Hypothalamus (tissue), 51 donors: ENCODE data around the gene SMYD5.
"Not testable (repeated sequence)": the region's sequence is repeated elsewhere in the genome, so short reads cannot be mapped to it uniquely, and the experiment has no call there.

Experiments
- DNase-seq, 51 donors: peaks; one replicate each; lab custom pipeline; 2025; lab: John Stamatoyannopoulos, UW

Gene SMYD5

DNA sequence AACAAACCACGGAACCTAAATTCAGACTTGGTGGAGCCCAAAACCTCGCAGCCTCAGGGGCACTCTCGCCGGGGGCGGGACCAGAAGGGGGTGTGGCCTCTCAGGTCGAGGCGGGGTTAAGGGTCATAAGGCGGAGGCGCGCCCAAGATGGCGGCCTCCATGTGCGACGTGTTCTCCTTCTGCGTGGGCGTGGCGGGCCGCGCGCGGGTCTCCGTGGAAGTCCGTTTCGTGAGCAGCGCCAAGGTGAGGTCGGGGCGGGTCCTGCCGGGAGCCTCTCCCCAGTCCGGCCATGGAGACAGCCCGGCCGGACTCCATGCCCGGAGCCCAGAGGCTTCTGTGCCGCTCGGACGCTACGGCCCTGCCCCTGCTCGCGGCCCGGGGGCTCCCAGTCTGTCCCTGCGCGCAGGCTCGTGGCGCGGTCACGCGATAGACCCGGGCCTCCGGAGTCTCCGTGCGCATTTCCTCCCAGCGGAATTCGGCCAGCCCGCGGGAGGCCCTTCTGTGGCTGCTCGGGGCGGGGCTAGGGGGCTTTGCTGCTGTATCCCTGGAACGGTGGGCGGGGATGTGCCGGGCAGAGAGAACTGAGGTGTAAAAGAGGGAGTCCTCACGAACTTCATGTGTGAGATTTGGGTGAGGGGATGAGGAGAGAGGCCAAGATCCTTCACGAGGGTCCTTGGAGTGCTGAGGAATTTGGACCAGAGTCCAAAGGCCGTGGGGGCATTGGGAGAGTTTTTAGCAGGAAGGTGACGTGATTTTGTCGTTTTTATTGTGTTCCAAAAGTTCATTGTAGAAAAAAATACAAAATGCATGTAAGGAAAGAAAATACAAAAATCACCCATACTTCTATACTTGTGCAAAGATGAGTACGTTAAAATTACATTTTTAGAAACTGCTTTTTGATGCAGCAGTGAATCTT lies at the start of gene SMYD5:
SMYD5 (plus strand) TSS at position 126 of the 916 bp plus-strand sequence; CDS start at position 148, 22 bp downstream.
- DNase-seq: peak in 50 of 51 donors; percentile 23 to 87 (median 69)

DNA sequence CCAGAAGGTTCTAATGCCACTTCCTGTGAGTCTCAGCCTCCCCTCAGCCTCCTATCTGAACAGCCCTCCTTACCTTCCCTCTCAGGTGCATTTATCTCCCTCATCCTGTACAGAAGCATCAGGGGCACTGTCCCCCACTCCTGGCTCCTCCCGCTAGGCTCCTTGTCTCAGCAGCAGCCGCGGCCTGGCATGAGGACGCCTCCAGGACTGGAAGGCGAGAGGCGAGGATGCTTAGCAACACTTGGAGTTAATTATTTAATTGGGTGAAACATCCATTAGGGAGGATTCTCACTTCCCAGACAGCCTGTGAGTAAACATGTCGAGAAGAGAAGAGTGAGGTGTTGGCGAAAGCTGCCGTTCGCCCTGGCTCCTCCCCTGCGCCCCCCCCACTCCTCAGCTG lies 48.1 kb upstream of the SMYD5 start:
- DNase-seq: not testable (repeated sequence)

DNA sequence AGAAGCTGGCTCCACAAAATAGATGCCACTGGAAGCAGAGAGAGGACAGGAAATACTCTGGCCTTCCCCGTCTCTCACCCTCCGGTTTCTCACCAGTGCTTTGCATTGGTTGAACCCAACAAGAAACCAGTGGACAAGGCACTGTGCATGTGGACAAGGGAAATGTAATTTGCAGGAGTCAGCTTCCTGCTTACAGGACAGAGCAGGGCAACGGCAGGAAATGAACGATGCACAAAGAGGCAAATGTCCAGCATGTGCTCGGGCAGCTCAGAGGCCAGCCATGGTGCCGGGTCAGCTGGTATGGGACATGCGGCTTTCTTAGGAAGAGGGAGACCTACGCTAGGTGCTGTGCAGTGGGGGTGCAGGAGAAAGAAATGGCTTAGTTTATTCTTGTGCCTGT lies 47.2 kb upstream of the SMYD5 start:
- DNase-seq: not testable (repeated sequence)

DNA sequence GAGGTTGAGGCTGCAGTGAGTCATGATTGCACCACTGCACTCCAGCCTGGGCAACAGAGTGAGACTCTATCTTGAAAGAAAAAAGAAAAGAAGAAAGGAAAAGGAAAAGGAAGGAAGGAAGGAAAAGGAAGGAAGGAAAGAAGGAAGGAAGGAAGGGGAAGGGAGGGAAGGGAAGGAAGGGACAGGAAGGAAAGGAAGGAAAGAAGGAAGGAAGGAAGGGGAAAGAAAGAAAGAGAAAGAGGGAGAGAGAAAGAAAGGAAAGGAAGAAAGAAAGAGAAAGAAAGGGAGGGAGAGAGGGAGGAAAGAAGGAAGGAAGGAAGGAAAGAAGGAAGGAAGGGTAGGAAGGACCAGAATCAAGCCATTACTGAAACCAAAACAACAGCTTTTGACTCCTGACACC lies 45.7 kb upstream of the SMYD5 start:
- DNase-seq: not testable (repeated sequence)

DNA sequence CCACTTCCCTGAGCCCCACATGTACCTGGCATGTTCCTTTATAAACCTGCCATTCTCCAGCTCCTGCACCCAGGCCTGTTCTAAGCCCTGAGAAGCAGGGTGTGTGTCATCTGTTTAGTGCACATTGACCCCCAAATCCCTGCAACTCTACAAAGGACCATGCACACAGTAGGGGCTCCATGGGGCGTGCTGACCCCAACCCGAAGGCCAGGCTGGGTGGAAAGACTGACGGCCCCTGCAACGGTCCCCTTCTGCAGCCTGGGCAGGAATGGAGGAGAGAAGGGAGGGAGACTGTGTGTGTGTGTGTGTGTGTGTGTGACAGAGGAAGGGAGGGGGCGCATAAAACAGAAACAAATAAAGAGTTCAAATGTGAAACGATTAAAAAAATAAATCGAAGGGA lies 43.7 kb upstream of the SMYD5 start:
- DNase-seq: not testable (repeated sequence)

DNA sequence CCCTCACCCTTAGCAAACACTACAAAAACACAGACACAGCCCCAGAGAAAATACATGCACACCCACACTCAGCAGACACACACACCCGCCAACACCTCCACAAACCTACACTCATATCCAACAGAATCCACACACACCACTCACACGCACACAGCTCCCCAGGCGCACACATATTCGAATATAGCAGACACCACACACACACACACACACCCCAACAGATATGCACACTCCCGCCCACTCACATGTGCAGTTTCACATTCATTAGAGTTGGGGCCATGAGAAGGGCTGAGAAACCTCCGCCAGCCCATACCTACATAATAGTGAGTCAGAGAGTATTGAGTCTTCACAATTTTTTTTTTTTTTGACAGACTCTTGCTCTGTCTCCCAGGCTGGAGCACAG lies 41.1 kb upstream of the SMYD5 start:
- DNase-seq: peak in 2 of 51 donors; percentile 6

DNA sequence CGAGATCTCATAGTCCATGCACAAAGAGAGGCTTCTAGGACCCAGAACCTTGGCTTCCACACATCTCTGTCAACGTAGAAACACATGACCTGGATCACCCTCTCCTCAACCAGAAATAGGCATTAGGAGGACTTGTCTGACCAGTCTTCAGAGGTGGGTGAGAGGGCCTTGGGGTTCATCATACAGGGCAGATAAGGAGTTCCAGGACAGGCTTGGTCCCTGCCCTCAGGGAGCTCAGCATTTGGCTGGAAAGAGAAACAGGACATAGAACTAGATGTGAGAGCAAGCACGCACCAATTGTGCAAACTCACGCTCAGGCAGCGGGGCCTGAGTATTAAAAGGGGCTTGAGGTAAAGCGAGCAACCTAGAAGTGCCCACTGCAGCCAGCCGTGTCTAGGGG lies 40.3 kb upstream of the SMYD5 start:
- peak in 1 of 51 donors; percentile 1 for DNase-seq

DNA sequence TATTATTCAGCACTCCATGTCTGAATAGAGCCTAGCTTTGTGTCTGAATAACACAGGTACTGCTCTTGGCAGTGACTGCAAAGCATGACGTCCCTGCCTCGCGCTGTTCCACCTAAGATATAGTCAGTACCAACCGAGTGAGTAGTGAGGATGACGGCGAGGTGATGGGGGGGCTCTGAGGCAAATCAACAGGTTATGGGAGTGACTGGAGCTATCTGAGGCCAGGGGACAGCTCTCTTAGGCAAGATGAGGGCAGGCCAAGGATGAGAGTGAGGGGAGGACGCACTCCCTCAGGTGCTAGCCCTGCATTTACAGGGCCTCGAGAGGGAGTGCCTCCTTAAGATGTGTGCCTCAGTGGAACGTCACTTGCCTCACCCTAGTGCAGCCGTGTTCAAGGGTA lies 39.8 kb upstream of the SMYD5 start:
- DNase-seq: no peak

DNA sequence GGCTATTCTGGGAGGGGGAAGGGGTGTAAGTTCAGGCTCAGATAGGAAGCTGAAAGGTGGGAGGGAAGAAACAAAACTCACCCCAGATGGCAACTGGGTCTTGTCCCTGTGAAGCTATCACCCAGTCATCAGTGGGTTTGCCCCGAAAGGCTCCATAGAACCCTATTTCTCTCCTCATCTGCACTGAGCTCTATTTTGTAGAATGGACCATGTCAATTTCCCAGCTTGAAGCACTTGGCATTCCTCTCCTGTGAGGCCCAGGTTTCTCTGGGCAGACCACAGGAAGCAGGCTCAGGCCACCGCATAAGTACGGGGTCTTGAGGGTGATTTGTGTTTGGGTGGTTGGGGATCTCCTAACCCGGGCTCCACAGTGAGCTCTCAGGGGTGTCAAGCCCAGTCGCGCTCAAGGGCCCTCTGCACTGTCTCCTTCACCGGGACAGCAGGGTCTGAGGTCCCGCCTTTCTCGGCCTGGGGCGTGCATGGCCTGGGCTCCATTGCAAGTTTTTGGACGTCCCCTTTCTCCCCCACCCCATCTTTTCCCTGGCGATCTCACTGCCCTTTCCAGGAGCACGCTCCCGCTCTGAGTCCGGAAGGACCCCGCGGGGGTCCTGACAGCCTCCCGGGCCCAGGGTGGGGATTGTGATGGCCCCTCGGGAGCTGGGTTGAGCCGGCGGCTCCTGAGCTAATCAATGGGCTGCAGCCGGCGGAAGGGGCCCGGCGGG lies 38.9 kb upstream of the SMYD5 start:
- DNase-seq: no peak

DNA sequence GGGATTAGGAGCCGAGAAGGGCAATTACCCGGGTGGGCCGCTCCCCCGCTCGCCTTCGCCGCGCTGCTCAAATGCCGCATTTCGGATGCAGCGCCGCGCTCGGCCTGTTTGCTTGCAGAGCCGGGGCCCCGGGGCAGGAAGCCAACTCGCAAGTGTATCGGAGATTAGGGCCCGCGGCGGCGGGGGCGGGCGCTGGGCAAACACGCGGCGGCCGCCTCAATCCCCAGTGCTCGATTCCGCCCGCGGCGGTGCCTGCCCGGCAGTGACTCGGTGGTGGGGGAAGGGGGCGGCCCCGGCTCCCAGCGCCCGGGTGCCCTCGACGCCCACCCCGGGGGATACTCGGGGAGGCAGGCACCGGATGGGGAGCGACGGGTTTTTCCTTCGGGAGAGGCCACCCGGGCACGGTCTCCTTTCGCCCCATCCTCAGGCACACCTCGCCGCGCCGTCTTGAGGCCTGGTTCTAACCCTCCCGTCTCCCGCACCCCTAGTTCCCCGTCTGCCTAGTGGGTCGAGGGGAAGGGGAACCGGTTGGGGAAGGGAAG lies 38.3 kb upstream of the SMYD5 start:
- peak in 35 of 51 donors; percentile 5 to 72 (median 31) for DNase-seq

DNA sequence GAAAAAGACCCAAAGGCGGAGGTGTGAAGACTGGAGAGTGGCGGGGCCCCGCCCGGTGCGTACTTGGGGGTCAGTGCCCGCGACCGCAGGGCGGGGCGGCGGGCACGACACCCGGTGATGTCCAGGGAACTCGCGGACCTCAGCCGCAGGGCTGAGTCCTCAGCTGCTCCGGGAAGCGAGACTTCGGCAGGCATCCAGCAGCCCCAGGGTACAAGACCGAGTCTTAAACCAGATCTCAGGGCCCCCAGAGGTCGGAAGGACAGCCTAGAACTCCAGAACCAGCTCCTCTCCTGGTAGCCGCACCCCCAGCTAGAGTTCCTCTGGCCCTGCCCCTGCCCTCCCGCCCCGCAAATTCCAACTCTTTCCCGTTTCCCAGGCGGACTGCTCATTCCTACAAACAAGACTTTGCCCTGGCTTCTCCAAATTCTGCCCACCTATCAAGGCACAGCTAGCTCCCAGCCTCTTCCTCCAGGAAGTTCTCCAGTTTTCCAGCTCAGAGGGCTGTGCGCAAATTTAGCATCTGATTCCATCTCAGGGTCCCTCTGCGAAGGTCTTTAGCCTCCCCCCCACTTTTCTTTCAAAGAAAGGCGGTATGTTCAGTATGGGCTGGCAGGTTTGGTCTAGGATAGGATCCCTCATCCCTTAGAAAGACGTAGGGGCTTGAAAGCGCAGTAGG lies 37.7 kb upstream of the SMYD5 start:
- no peak for DNase-seq

DNA sequence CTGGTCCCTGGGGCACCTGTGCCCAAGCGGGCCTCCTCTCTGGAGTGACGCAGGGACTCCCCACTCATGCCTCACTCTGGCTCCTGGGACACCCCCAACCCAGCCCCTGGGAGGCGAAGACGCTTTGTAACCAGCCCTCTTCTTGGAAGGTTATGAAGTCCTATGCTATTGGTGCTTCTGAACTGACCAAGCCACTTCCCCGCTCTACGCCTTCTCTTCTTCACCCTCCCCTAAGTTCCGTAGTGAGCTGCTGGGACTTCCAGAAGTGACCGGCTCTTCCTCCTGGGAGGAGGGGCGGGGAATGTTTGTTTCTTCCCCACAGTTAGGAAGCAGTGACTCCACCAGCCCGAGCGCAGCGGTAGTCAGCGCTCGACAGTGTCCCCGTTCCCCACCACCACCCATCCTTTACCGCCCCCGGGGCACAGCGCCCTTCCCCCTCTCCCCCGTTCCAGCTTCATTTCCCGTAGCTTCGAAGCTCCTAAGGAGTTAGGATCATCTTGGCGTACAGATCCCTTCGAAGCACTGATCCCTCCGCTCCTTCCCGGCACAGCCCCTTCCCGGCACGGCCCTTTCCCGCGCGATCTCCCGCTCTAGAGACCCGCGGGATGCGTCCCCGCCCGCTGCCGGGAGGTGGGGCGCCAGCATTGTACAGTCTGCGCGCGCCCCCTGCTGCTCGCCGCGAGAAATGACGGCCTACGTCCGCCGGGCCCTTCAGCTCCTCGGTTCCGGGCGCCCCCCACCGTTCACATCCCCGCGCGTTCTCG lies 37.0 kb upstream of the SMYD5 start:
- DNase-seq: peak in 50 of 51 donors; percentile 21 to 92 (median 76)

DNA sequence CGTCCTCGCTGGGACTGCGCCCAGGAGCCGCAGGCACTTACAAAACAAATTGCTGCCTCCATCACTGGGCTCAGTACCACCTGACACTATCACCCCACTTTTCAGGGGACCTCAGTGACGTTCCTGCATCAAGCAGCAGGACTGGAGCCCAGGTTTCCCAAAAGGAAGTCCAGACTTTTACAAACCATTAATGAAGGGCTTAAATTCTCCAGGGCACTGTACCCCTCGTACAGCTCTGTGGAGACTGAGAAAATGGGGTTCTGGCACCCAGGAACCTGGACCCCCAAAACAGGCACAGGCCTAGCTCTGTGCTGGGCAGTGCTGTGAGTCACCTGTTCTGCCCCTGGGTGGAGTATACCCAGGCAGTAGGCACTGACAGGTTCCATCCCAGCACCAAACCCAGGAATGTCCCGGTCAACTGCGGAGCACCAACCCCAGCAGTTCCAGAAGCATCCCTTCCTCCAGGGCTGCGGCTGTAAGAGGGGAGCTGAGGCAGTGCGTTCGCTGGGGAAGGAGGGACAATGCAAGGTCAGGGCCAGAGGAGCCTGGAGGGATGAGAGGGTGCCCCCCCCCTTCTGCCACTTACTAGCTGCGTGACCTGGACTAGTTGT lies 36.3 kb upstream of the SMYD5 start:
- DNase-seq: peak in 1 of 51 donors; percentile 13

DNA sequence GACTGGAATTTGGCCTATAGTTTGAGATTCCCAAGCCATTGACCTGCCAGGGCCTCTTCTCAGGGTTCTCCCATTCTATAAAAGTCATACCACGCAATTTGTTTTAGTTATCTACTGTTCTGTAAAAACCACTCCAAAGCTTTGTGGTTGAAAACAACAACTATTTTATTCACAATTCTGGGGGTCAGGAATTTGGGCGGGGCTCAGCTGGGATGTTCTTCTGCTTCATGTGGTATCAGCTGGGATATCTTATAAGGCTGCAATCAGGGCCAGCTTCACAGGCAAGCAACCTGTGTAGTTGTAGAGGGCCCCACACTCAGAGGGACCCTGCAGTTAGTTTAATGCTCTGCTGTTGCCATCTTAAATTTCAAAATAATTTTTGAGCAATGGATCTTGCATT lies 28.1 kb upstream of the SMYD5 start:
- no peak for DNase-seq

DNA sequence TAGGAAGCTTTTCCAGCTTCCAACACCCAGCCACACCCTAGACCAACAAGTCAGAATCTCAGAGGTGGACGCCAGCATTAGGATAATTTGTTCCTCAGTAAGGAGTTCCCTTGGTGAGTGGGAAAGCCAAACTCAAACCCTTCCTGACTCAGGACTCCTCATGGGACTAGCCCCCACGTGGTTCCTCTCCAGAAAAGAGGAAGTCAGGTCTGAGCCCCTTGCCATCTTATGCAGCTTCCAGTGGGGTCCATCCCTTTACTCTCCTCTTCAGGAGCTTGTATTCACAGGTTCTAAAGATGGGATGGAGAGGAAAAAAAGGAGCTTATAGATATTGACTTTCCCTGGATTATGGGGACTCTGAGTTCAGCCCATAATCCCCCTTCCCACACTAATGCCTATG lies 26.5 kb upstream of the SMYD5 start:
- no peak for DNase-seq

DNA sequence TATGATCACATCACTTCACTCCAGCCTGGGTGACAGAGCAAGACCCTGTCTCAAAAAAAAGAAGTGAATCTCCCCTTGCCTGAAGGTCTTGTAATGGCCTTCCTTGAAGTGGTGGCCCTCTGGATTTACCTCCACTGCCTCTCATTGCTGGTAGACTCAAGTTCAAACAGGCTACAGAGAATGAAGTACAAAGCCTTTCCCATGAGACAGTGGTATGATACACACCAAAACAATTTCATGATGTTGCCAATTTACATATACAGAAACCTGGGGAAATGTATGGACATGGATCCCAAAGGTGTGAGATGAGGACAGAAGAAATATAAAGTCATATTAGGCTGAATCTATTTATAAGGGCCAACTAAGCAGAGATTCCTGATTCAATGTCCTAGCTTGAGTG lies 16.5 kb upstream of the SMYD5 start:
- DNase-seq: no peak

DNA sequence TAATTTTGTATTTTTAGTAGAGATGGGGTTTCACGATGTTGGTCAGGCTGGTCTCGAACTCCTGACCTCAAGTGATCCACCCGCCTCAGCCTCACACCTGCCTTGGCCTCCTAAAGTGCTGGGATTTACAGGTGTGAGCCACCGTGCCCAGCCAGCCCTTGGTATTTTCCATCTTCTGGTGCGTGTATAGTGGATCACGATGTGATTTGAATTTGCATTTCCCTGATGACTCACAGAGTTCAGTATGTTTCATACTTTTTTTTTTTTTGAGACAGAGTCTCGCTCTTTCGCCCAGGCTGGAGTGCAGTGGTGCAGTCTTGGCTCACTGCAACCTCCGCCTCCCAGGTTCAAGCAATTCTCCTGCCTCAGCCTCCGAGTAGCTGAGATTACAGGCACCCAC lies 13.8 kb upstream of the SMYD5 start:
- not testable (repeated sequence) for DNase-seq

DNA sequence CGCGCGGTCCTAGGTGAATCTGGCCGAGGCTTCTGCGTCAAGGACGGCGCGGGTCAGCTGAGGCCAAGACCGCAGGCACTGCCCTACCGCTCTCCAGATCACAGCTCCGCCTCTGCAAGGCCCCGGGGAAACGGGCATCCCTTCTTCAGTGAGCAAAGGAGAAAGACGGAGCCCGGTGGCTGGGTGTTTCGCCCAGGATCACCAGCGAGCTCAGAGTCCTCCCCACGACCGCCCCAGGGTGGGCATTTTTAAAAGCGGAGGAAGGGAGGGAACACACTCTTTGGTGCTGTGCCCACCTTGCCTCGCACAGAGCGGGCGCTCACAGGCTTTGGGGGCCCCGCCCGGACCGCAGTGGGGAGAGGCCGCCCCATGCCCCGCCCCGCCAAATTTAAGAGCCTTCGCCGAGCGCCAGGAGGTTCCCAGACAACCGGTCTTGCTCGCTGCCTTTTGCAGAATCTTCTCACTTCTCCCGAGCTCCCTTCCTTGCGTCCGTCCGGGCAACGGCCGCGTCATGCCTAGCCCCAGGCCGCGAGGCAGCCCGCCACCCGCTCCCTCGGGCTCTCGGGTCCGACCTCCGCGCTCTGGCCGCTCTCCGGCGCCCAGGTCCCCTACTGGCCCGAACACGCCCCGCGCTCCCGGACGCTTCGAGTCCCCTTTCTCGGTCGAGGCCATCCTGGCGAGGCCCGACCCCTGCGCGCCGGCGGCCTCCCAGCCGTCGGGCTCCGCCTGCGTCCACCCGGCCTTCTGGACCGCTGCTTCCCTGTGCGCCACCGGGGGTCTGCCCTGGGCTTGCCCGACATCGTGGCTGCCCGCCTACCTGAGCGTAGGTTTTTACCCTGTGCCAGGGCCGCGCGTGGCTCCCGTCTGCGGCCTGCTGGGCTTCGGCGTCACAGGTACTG lies 11.6 kb upstream of the SMYD5 start, which contains the start of gene NOTO:
NOTO (plus strand) TSS at position 419 of the 899 bp plus-strand sequence; CDS start at position 512, 93 bp downstream.
- no peak for DNase-seq
